AG09319 (cell line): Measurements from ENCODE around the gene SMOC1.

Experiments
- DNase-seq: peaks from one replicate; pipeline ENCODE4 v3.0.0-alpha.2; 2010; ENCODE audit warnings: low read depth; ENCODE audit errors: extremely low read depth
- TF ChIP-seq, protein P1 (sequence below): IDR thresholded peaks from 2 replicates; pipeline ENCODE4 v1.5.1; 2011; ENCODE audit warnings: low read depth, mild to moderate bottlenecking, inconsistent platforms, low read length, moderate library complexity

Gene SMOC1

DNA sequence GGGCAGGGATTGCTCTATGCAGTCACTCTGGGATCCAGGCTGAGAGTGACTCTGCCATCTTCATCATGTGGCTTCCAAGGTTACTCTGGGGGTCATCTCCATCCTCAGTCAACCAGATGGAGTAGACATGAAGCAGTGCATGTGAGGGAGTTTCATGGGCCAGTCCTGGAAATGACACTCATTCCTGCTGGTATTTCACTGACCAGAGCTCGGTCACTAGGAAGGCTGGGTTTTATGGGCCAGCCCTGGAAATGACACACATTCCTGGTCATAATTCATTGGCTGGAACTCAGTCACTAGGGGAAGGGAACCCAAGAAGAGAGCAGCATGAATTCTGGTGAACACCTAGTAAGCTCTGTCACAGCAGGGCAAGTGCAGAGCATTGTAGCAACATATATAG, 144.7 kb downstream of the SMOC1 start:
- DNase-seq = no peak
- TF ChIP-seq, protein P1, sequence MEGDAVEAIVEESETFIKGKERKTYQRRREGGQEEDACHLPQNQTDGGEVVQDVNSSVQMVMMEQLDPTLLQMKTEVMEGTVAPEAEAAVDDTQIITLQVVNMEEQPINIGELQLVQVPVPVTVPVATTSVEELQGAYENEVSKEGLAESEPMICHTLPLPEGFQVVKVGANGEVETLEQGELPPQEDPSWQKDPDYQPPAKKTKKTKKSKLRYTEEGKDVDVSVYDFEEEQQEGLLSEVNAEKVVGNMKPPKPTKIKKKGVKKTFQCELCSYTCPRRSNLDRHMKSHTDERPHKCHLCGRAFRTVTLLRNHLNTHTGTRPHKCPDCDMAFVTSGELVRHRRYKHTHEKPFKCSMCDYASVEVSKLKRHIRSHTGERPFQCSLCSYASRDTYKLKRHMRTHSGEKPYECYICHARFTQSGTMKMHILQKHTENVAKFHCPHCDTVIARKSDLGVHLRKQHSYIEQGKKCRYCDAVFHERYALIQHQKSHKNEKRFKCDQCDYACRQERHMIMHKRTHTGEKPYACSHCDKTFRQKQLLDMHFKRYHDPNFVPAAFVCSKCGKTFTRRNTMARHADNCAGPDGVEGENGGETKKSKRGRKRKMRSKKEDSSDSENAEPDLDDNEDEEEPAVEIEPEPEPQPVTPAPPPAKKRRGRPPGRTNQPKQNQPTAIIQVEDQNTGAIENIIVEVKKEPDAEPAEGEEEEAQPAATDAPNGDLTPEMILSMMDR = no peak

DNA sequence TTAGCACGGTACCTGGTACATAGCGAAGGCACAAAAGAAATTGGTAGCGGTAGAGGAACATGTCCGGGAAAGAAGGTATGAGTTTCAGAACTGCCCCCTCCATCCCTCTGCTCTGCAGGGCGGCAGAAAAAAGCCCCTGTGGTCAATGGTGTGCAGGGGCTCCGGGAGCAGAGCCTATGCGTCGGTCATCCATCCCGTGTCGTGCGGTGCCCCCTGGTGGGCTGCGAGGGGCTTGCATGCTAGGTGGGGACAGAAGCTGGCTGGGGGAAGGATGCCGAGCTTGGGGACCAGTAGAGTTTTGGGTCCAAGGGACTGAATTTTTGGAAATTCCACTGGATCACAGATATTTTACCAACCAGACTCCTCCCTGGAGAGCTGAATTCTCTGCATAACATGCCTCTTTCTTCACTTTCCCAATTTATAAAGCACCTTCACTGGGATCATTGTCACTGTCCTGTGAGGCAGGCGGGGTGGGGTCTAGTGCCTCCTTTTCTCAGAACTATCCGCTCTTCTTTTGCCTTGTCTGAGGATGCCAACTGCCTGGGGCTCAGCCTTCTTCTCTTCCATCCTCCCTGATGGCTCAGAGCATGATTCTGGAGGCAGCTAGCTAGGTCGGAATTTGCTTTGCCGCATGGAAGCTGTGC, 148.7 kb downstream of the SMOC1 start:
- no peak for DNase-seq
- TF ChIP-seq, protein P1 = peak; percentile 81

DNA sequence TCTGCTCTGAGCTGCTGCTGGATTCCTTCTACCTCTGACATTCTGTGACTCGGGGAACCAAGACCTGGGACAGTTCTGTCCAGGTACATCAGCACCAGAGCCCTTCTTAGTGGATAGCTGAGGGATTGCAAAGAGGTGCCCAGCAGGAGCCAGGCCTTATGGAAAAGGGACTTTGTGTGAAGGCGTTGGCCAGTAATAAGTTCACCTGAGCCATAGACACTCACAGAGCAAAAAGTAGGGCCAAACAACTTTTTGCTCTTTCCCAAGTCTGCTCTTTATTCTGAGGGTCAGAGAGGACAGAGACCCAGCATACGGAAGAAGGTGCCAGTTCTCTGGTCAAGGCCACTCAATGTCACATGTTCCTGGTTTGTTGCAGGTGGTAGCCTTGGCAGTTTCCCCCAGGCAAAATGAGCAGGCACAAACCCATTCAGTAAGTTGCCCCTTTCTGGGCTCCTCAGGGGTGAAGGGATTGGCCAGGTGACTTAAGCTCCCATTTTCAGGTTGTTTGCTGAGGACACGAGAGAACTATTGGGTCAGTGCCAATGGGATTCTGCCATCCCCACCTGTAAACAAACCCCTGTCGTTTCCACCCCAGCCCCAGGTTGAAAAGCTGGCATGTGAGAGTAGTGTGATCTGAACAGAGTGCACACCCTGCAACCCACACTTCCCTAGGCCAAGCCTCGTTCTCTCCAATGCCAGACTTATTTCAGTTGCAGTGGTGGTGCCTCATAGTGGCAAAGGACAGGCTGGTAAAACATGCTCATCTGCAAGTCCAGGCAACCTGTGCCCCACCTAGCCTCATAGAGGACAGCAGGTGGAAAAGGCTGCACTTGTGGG, 150.3 kb downstream of the SMOC1 start:
- TF ChIP-seq, protein P1 = no peak
- DNase-seq = no peak

DNA sequence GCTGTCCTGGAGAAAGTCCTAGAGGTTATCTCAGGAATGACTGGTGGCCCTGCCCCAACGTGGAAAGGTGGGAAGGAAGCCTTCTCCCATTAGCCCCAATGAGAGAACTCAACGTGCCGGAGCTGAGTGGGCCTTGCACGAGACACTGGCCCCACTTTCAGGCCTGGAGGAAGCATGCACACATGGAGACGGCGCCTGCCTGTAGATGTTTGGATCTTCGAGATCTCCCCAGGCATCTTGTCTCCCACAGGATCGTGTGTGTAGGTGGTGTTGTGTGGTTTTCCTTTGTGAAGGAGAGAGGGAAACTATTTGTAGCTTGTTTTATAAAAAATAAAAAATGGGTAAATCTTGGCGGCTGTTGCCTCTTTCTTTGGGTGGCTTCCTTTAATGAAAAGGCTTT, 152.8 kb downstream of the SMOC1 start:
- TF ChIP-seq, protein P1 = no peak

DNA sequence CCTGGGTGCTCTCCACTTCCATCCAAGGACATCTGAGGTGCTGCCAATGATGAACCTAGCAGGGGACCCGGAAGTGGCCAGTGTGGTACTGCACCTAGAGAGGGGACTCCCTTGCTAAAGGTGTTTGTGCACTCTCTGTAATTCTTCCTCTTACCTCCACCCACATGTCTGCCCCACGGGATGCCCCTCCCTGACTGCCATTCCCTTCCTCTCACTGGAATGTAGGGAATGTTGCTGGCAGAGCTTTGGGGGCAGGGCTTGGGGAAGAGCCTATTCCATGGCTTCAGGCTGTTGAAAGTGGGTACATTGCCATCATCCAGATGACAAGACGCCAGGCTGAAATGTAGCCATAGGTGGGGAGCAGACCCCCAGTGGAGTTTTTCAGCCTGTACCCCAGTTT, 153.2 kb downstream of the SMOC1 start:
- DNase-seq = no peak
- TF ChIP-seq, protein P1 = no peak

More for the DNA sequence above, 152.8 kb downstream of the SMOC1 start:
- no peak for DNase-seq

DNA sequence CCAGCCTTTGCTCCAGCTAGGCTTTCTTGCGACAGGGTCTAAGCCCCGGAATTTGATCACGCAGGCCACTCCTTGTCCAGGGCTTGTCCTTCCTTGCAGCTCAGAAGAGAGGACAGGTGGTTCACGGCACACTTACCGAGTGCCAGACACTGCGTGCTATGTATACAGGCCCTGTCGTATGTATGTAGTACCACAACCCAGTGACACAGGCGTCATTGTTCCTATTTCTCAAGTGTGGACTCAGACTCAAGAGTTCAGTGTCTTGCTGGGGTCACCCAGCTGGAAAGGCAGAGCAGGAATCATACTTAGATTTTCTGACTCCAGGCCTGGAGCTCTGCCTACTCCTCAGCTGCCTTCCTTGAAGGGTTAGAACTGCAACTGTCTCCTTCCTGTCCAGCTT, 153.9 kb downstream of the SMOC1 start:
- TF ChIP-seq, protein P1 = no peak
- DNase-seq = no peak

DNA sequence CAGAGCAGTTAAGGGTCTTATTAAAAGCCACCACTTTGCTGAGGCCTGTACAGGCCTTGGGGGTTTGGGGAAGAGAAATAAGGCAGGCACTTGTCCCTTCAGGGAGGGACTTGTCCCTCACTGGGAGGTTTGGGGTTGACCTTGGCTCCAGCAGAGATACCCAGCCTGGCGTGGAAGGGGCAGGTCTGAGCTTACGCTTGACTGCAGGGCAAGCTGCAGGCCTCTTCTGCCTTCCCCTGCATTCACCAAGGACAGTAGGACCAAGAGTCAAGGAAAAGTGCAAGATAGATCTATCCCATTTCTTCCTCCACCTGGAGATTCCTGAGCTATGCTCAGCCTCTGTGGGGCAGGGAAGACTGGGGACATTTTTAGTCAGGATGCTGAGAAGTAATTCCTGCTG, 154.3 kb downstream of the SMOC1 start:
- DNase-seq = no peak
- TF ChIP-seq, protein P1 = no peak
